AG04449 (cell line): ENCODE data around the gene SYNGR4.

Experiments
- CTCF ChIA-PET: fragments of 350-600 bp; formaldehyde crosslinking; extraction: SDS; loops from one replicate; lab custom pipeline; 2021; ENCODE audit warnings: antibody characterized with exemption; lab: Yijun Ruan, JAX
- POLR2A ChIA-PET: fragments of 400-600, 350-600 bp; formaldehyde crosslinking; extraction: SDS; loops from one replicate; lab custom pipeline; 2020; ENCODE audit warnings: antibody characterized with exemption, inconsistent platforms; lab: Yijun Ruan, JAX
- DNase-seq: peaks from one replicate; pipeline ENCODE4 v3.0.0-alpha.2; 2010; ENCODE audit warnings: low read depth, low spot score
- H3K4me3 ChIP-seq: 2 replicates; pipeline ENCODE4 v1.5.1; 2011; ENCODE audit warnings: low read depth, mild to moderate bottlenecking, control low read depth, low read length
- TF ChIP-seq, protein P1 (sequence below): IDR thresholded peaks from one replicate; pipeline ENCODE4 v1.5.1; 2011; ENCODE audit warnings: mild to moderate bottlenecking, moderate library complexity, low read length, control low read depth, inconsistent platforms; ENCODE audit not compliant: insufficient read depth; ENCODE audit errors: missing control alignments

The SYNGR4 gene

DNA sequence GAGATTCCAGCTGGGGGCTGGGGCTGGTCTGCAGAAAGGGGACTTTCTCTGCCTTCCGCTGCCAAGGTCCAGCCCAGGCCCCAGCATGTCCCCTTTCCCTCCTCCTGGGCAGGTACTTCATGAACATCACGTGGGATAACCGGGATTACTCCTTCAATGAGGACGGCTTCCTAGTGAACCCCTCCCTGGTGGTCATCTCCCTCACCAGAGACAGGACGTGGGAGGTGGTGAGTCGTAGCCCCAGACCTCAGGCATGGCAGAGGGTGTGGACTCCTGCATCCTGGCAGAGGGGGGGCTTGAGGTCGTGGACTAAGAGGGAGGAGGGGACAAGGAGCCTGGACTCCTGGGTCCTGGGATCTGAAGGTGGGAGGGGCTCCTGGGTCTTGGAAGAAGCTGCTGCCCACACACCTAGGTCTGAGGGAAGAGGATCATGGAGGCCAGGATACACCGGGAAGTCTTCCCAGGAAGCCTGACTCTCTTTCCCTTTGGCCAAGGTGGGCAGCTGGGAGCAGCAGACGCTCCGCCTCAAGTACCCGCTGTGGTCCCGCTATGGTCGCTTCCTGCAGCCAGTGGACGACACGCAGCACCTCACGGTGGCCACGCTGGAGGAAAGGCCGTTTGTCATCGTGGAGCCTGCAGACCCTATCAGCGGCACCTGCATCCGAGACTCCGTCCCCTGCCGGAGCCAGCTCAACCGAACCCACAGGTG, 49.9 kb downstream of the SYNGR4 start:
- POLR2A ChIA-PET, result no interaction called here
- no peak overlapping the region for H3K4me3 ChIP-seq
- no peak for DNase-seq
- CTCF ChIA-PET, result interaction anchor here (1.0 to 3.2 kb wide), 3 partner anchors 9 to 31 kb away, joined by 3 to 11 read pairs (median 3); partner anchors contain the start of gene KDELR1
- TF ChIP-seq, protein P1, sequence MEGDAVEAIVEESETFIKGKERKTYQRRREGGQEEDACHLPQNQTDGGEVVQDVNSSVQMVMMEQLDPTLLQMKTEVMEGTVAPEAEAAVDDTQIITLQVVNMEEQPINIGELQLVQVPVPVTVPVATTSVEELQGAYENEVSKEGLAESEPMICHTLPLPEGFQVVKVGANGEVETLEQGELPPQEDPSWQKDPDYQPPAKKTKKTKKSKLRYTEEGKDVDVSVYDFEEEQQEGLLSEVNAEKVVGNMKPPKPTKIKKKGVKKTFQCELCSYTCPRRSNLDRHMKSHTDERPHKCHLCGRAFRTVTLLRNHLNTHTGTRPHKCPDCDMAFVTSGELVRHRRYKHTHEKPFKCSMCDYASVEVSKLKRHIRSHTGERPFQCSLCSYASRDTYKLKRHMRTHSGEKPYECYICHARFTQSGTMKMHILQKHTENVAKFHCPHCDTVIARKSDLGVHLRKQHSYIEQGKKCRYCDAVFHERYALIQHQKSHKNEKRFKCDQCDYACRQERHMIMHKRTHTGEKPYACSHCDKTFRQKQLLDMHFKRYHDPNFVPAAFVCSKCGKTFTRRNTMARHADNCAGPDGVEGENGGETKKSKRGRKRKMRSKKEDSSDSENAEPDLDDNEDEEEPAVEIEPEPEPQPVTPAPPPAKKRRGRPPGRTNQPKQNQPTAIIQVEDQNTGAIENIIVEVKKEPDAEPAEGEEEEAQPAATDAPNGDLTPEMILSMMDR, result no peak

DNA sequence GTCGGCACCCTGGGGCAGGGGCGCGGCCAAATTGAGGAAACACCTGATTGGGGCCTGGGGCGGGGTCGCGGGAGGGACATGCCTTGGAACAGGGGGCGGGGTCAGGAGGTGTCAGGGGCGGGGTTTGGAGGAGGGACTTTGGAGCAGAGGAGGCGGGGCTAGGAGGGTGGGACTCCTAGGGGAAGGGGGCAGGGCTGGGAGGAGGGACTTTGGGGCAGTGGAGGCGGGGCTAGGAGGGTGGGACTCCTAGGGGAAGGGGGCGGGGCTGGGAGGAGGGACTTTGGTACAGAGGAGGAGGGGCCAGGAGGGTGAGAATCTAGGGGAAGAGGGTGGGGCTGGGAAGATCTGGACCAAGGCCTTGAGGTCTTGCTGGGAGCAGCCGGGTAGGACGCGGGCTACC, 51.2 kb downstream of the SYNGR4 start:
- ChIA-PET CTCF (interaction anchor here (0.9 to 1.2 kb wide), 3 partner anchors 13 to 30 kb away, joined by 3 to 4 read pairs (median 3); no protein-coding TSS in a partner anchor), POLR2A (no interaction called here)
- peak overlapping the region; percentile 36 for H3K4me3 ChIP-seq
- no peak for DNase-seq
- TF ChIP-seq, protein P1, result no peak

DNA sequence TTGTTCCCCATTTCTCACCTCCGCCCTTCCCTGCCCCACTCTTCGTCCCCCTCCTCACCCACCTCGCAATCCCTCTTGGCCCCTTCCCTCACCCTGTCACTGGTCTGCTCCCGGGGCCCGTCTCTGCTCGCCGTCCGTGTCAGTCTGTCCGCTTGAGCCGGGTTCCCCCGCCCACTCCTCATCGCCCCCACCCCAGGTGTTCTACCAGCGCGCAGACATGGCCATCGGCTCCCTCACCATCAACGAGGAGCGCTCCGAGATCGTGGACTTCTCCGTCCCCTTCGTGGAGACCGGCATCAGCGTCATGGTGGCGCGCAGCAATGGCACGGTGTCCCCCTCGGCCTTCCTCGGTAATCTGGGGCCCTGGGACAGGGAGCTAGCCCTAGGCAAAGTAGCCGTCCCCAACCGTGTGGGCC, 51.6 kb downstream of the SYNGR4 start:
- no peak for DNase-seq
- peak overlapping the region; percentile 36 for H3K4me3 ChIP-seq
- ChIA-PET POLR2A (no interaction called here), CTCF (interaction anchor here (1.0 to 1.2 kb wide), 2 partner anchors 9 to 29 kb away, joined by 3 to 4 read pairs; no protein-coding TSS in a partner anchor)
- TF ChIP-seq, protein P1, result no peak

DNA sequence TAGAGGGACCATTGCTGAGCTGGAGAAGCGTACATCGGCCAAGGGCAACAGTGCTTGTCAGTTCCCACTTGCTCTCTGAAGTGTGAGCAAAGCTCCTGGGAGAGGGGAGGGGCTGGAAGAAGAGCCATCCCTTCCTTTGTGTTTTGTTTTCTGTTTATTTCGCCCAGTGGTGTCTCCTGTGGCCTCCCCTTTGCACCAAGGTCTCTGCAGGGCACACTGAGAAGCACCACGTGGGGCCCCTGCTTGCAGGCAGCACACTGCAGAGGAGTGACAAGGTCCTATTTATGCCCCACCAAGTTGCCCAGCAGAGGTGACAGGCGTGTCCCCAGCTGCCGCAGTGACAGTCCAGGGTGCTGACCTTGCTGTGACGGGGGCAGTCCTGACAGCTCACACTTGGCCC, 53.3 kb downstream of the SYNGR4 start:
- ChIA-PET POLR2A (no interaction called here), CTCF (interaction anchor here (2.3 kb wide), 1 partner anchor 26 kb away, joined by 11 read pairs; the partner anchor contains the start of gene KDELR1)
- H3K4me3 ChIP-seq, result no peak overlapping the region
- TF ChIP-seq, protein P1, result no peak
- no peak for DNase-seq

DNA sequence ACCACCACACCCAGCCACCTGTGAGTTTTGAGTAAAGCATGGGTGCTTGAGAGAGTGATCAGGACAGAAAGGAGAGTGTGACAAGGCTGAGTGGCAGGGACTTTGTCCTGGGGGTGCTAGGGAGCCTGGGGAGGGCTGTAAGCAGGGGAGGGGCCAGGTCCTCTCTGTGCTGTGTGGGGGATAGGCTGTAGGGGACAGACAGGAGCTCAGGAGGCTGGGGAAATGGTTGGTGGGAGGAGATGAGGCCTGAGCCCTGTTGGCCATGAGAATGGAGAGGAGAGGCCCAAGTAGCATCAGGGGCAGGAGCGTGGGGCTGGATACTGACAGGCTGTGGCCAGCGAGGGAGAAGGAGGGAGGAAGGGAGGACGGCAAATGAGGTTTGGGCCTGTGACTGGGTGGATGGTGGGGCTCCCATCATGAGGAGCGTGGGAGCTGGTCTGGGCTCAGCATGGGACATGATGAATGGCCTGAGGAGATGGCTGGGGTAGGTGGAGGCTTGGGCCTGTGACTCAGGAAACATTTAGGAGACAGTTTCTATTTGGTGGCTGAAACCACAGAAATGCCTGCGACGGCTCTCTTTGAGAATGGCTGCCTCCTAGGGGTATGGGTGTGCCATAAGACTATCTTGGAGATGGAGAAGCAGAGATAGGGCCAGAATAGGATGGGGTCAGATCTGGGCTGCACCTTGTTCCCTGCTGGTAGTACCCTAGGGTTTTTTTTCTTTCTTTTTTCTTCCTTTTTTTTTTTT, 54.3 kb downstream of the SYNGR4 start:
- CTCF ChIA-PET, result interaction anchor here (2.3 kb wide), 1 partner anchor 27 kb away, joined by 11 read pairs; the partner anchor contains the start of gene KDELR1
- no peak overlapping the region for H3K4me3 ChIP-seq
- POLR2A ChIA-PET, result no interaction called here
- DNase-seq, result no peak
- TF ChIP-seq, protein P1, result peak; percentile 24
